H1 (cell line): ENCODE results near the gene YIF1B. TPM values are rescaled to one million over a fixed set of nuclear protein-coding genes. Genes with fewer than 3 reads are reported as not detected.

Experiments
- ASH2L ChIP-seq: fragments of 200-600, 300-600 bp; sonication (generic); IDR thresholded peaks from one replicate; pipeline ENCODE4 v1.7.1; 2017; ENCODE audit warnings: low read length
- CBX8 ChIP-seq: fragments of 300-800, 300-1000 bp; sonication (generic); IDR thresholded peaks from 2 replicates; pipeline ENCODE4 v1.7.1; 2016; ENCODE audit warnings: low read depth, low read length, borderline replicate concordance
- CEBPB ChIP-seq: IDR thresholded peaks from 2 replicates; pipeline ENCODE4 v1.6.1; 2012; ENCODE audit warnings: low read depth, low read length
- CREB1 ChIP-seq: IDR thresholded peaks from 2 replicates; pipeline ENCODE4 v1.6.1; 2012; ENCODE audit warnings: inconsistent platforms
- GABPA ChIP-seq: IDR thresholded peaks from 2 replicates; pipeline ENCODE4 v1.6.1; 2011; ENCODE audit warnings: mild to moderate bottlenecking, low read length, moderate library complexity, borderline replicate concordance; ENCODE audit not compliant: insufficient read depth
- JUND ChIP-seq: IDR thresholded peaks from 2 replicates; pipeline ENCODE4 v1.6.1; 2011; ENCODE audit warnings: mild to moderate bottlenecking, improper control_type of control experiment, low read length
- NRF1 ChIP-seq: IDR thresholded peaks from 2 replicates; pipeline ENCODE4 v1.6.1; 2011; ENCODE audit warnings: mild to moderate bottlenecking, low read depth, low read length, improper control_type of control experiment
- RBBP5 ChIP-seq: IDR thresholded peaks from 2 replicates; pipeline ENCODE4 v1.7.1; 2012; ENCODE audit warnings: low read depth, mild to moderate bottlenecking, inconsistent platforms, low read length, moderate library complexity, borderline replicate concordance
- SAP30 ChIP-seq: fragments of 300-600 bp; sonication (generic); IDR thresholded peaks from 2 replicates; pipeline ENCODE4 v1.7.1; 2012; ENCODE audit warnings: low read length, moderate library complexity, mild to moderate bottlenecking, inconsistent platforms; ENCODE audit not compliant: insufficient read depth, insufficient replicate concordance
- SP1 ChIP-seq: IDR thresholded peaks from 2 replicates; pipeline ENCODE4 v1.6.1; 2011; ENCODE audit warnings: low read depth, low read length
- SP2 ChIP-seq: IDR thresholded peaks from 2 replicates; pipeline ENCODE4 v1.6.1; 2012; ENCODE audit warnings: mild to moderate bottlenecking, low read length, inconsistent platforms
- TAF1 ChIP-seq: IDR thresholded peaks from 2 replicates; pipeline ENCODE4 v1.6.1; 2011; ENCODE audit warnings: mild to moderate bottlenecking, low read depth, low read length
- YY1 ChIP-seq: IDR thresholded peaks from 2 replicates; pipeline ENCODE4 v1.6.1; 2011; ENCODE audit warnings: low read depth, mild to moderate bottlenecking, low read length
- polyA plus RNA-seq, 7 experiments: library from polyadenylated mRNA; depleted of rRNA in 3 of 7; stranded (reverse) in 5 of 7; unstranded in 2 of 7; fragments of >200 nt in 5 of 7; fragments of 200-250 nt in 2 of 7; gene quantifications; 1 replicate in 5 of 7; 2 replicates in 1 of 7; 4 replicates in 1 of 7; pipeline versions ENCODE4 v1.2.1 to v1.2.3, GENCODE V29; 2011 to 2013; ENCODE audit warnings: missing spikeins in 2 of 7, mixed read lengths in 2 of 7
- total RNA-seq: library from RNA; stranded (reverse); fragmentation: NEBNext Ultra II Directional; extraction: Animal tissue kit (Norgen Biotek cat#: 25700); gene quantifications from 2 replicates; pipeline ENCODE4 v1.2.1, GENCODE V29; 2021
- TF ChIP-seq, protein P1 (sequence below): IDR thresholded peaks from 2 replicates; pipeline ENCODE4 v1.6.1; 2012; ENCODE audit warnings: inconsistent platforms

YIF1B gene
- total and polyA plus RNA-seq, 2 of the 8 experiments (the other 6 are each of a cell fraction or from before 2014, with no cell fraction given), result 89.6 to 305 TPM

DNA sequence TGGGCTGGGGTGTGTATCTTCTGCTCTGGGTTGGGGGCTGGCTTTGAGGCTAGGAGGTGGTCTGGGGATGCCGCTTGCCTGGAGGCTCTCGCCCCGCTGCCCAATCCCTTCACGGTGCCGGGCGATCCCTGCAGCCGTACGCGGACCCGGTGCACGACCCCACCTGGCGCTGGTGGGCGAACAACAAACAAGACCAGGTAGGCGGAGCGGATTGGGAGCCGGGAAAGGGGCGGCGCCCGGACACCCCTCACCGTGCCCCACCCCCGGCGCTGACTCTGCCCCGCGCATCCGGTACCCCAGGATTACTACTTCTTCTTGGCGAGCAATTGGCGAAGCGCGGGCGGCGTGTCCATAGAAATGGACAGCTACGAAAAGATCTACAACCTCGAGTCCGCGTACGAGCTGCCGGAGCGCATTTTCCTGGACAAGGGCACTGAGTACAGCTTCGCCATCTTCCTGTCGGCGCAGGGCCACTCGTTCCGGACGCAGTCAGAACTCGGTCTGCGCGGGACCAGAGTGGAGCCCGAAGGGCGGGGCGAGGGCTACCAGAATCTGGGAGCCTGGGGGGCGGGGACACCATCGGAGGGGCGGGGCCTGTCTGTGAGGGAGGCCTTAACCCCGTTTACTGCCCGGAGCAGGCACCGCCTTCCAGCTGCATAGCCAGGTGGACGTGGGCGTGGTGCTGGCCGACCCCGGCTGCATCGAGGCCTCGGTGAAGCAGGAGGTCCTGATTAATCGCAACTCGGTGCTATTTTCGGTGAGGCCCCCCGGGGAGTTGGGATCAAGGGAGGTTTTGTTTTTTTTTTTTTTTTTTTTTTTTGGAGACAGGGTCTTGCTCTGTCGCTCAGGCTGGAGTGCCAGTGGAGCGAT is 46.6 kb upstream of the YIF1B start (continued):
- TF ChIP-seq, protein P1, sequence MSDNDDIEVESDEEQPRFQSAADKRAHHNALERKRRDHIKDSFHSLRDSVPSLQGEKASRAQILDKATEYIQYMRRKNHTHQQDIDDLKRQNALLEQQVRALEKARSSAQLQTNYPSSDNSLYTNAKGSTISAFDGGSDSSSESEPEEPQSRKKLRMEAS, result peak; percentile 33
- TF ChIP-seq NRF1 (peak; percentile 19), CEBPB (no peak), TAF1 (peak; percentile 69; the same call in 1 of the 2 replicates), SP1 (no peak), ASH2L (peak; percentile 78), CBX8 (no peak), SP2 (no peak), SAP30 (peak; percentile 58), CREB1 (0 out of 2 replicates have a peak, but pooled peaks have one; percentile 25), RBBP5 (peak; percentile 88; the same call in 1 of the 2 replicates), YY1 (peak; percentile 47; the same call in 1 of the 2 replicates), JUND (no peak), GABPA (no peak)
